Suprapubic skin (tissue), 4 donors: ENCODE results near the gene WNT11. TPM values are rescaled to one million over a fixed set of nuclear protein-coding genes. Genes with fewer than 3 reads are reported as not detected.
A peak's percentile ranks its signal among the peaks of the same experiment; 100 is the strongest.

ENCODE experiments used
- DNase-seq, 2 donors: peaks; one replicate each; pipeline ENCODE4 v3.0.0-alpha.2; 2019; ENCODE audit warnings: low spot score in 2 of 2
- H3K27ac ChIP-seq: fragments of 200-600 bp; sonication (generic); one replicate; pipeline ENCODE4 v1.5.1; 2019
- H3K27me3 ChIP-seq: fragments of 200-600 bp; sonication (generic); one replicate; pipeline ENCODE4 v1.5.1; 2019
- H3K36me3 ChIP-seq: fragments of 200-600 bp; sonication (generic); one replicate; pipeline ENCODE4 v1.5.1; 2019
- H3K4me1 ChIP-seq: fragments of 200-600 bp; sonication (generic); one replicate; pipeline ENCODE4 v1.5.1; 2019
- H3K4me3 ChIP-seq: fragments of 200-600 bp; sonication (generic); one replicate; pipeline ENCODE4 v1.5.1; 2019; ENCODE audit warnings: mild to moderate bottlenecking
- H3K9me3 ChIP-seq: fragments of 200-600 bp; sonication (generic); one replicate; pipeline ENCODE4 v1.5.1; 2019
- CTCF ChIP-seq, 2 donors: fragments of 200-600 bp in 1 of 2; fragments of 450-650 bp in 1 of 2; sonication (generic) in 1 of 2; IDR thresholded peaks; one replicate each; pipeline ENCODE4 v1.5.1; 2016 to 2019; ENCODE audit warnings: antibody characterized with exemption in 2 of 2, mild to moderate bottlenecking in 1 of 2, moderate library complexity in 1 of 2
- EP300 ChIP-seq: sonication (generic); formaldehyde crosslinking; IDR thresholded peaks from one replicate; pipeline ENCODE4 v1.6.1; 2017; ENCODE audit warnings: antibody characterized with exemption
- POLR2A ChIP-seq, 2 donors: fragments of 450-650 bp; IDR thresholded peaks; one replicate each; pipeline ENCODE4 v1.6.1; 2017; ENCODE audit warnings: antibody characterized with exemption in 2 of 2, mild to moderate bottlenecking in 2 of 2, moderate library complexity in 2 of 2
- POLR2AphosphoS5 ChIP-seq, 3 donors: sonication (generic); formaldehyde crosslinking; IDR thresholded peaks; one replicate each; pipeline ENCODE4 v1.6.1; 2017; ENCODE audit warnings: antibody characterized with exemption in 3 of 3
- WGBS: methylation state at CpG from one replicate; pipeline ENCODE4 v1.1.5; 2018; 5-methylcytosine and 5-hydroxymethylcytosine counted together
- total RNA-seq, 4 donors: library from RNA; depleted of rRNA; stranded (reverse); fragments of >200 nt; gene quantifications; one replicate each; pipeline ENCODE4 v1.1.0, GENCODE V29; 2016

Gene WNT11
- total RNA-seq, 4 donors from 2014 or later: 7.8 to 19.5 (median 11.0) TPM

DNA sequence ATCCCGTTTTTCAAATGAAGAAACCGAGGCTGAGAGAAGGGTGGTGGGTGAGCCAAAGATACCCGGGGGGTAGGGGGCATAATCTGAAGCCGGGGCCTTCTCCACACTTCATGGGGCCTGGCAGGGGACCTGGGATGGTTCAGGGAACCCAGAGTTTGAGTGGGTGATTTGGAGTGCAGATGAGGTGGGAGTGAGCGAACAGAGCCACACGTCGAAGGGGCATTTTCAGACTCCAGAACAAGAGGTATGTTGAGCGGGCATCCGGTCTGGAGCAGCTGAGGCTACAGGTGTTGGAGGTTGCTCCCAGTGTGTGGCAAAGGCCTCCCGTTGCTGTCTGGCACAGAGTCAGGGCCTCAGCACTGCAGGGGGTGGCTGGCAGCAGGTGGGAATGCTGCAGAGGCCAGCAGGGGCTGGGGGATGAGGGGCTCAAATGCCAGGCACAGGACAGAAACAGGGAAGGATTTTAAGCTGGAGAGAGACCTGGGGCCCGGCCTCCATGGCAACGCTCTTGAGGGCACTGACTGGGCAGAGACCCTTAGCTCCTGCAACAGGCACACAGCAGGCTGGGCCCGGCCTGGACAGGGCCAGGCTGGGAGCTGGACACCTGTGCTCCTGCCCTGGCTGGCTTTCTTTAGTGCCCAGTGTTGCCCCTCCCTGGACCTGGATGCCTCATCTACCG, 46.2 kb downstream of the WNT11 start:
- Histone ChIP-seq H3K36me3 (no peaks in the 10 kb centered on the region), H3K27ac (no peak overlapping the region), H3K4me1 (peaks cover 6% of the 10 kb centered on the region), H3K9me3 (no peaks in the 10 kb centered on the region), H3K27me3 (no peaks in the 10 kb centered on the region), H3K4me3 (no peak overlapping the region)
- 94% methylated on average over 11 of the region's 14 CpGs for WGBS
- TF ChIP-seq CTCF (IDR thresholded peaks at IDR 0.05): no peak
- no peak for TF ChIP-seq POLR2AphosphoS5 (IDR thresholded peaks at IDR 0.05)
- TF ChIP-seq EP300: no peak
- DNase-seq: no peak

- H3K9me3 ChIP-seq: no peaks in the 10 kb centered on the region
- no peaks in the 10 kb centered on the region for H3K36me3 ChIP-seq
- no peaks in the 10 kb centered on the region for H3K27me3 ChIP-seq
- WGBS: 89% methylated on average over 11 of the region's 14 CpGs
- no peak for TF ChIP-seq POLR2AphosphoS5 (IDR thresholded peaks at IDR 0.05)
- no peak for TF ChIP-seq POLR2A (IDR thresholded peaks at IDR 0.05)
- TF ChIP-seq CTCF (IDR thresholded peaks at IDR 0.05): no peak
- no peak overlapping the region for H3K4me3 ChIP-seq
- H3K27ac ChIP-seq: no peak overlapping the region
- no peak for DNase-seq
- peaks cover 6% of the 10 kb centered on the region for H3K4me1 ChIP-seq
These were observed 46.9 kb downstream of the WNT11 start for GRCh38 chr11:76159303-76159937.

DNA sequence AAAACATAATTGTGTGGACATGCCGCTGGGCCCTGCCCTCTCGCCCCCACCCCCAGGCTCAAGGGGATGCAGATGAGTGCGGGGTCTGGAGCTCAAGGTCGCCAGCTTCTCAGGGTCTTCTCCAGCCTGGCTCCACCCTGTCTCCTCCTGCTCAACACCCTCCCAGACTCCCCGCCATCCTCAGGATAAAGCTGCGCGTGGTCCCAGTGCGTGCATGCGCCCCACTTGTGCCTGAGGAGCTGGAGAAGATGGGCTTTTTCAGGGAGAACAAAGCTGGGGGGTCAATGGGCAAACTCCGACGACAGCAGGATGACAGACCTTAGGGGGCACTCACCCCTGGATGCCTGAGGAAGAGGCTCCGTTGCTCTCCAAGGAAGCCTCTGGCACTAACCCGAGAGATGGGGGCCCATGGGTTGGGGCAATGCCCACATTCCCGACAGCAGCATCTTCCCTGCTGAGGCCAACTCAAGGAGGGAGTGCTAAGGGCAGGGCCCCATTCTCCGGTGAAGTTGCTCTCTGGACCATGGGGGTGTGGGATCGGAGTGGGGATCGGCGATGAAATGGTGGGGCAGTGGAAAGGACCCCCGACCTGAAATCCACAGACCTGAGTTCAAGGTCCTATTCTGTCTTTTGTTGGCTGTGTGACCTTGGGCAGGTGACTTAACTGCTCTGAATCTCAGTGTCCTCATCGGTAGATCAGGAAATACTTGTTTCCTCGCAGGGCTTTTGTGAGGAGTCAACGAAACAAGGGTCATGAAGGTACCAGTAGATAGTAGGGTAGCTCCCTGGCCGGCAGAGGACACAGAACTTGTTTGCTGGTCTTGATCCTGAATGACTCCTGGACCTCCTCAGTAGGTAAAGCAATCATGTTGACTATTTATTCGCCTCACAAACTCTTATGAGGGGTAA, 47.7 kb downstream of the WNT11 start:
- DNase-seq: peak in 1 of 2 donors; percentile 47
- Histone ChIP-seq H3K4me1 (peaks cover 6% of the 10 kb centered on the region), H3K27ac (no peak overlapping the region), H3K27me3 (no peaks in the 10 kb centered on the region), H3K9me3 (no peaks in the 10 kb centered on the region), H3K36me3 (no peaks in the 10 kb centered on the region), H3K4me3 (no peak overlapping the region)
- WGBS: 91% methylated on average over 22 of the region's 24 CpGs
- TF ChIP-seq POLR2AphosphoS5 (IDR thresholded peaks at IDR 0.05): no peak
- TF ChIP-seq EP300: no peak
- no peak for TF ChIP-seq POLR2A (IDR thresholded peaks at IDR 0.05)
- TF ChIP-seq CTCF (IDR thresholded peaks at IDR 0.05): no peak

DNA sequence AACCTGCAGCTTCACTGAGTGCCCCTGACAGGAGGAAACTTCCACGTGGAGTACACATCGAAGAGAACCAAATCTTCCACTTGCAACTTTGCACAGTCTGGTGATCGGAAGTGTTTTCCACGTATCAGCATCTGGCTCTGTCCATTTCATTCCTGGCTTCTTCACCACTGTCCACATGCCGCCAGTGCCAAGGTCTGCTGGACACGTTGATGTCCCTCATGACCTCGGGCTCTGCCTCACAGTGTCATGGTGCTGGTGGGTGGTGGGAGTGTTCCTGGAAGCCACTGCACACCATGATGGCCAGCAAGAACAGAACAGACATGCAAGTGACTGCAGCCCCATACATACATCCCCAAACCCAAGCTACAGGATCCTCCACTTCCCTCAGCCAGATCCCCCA, 48.4 kb downstream of the WNT11 start:
- no peaks in the 10 kb centered on the region for H3K36me3 ChIP-seq
- no peaks in the 10 kb centered on the region for H3K27me3 ChIP-seq
- no peak overlapping the region for H3K4me3 ChIP-seq
- DNase-seq: peak in 1 of 2 donors; percentile 31
- 63% methylated on average over 7 of the region's 7 CpGs for WGBS
- TF ChIP-seq POLR2A (IDR thresholded peaks at IDR 0.05) (no peak), EP300 (no peak), CTCF (IDR thresholded peaks at IDR 0.05) (no peak), POLR2AphosphoS5 (IDR thresholded peaks at IDR 0.05) (no peak)
- H3K9me3 ChIP-seq: no peaks in the 10 kb centered on the region
- peaks cover 6% of the 10 kb centered on the region for H3K4me1 ChIP-seq
- H3K27ac ChIP-seq: no peak overlapping the region

- Histone ChIP-seq H3K4me3 (no peak overlapping the region), H3K27me3 (no peaks in the 10 kb centered on the region), H3K9me3 (no peaks in the 10 kb centered on the region), H3K4me1 (peaks cover 12% of the 10 kb centered on the region), H3K36me3 (no peaks in the 10 kb centered on the region), H3K27ac (no peak overlapping the region)
- peak; percentile 52 to 65 for DNase-seq
- TF ChIP-seq CTCF (IDR thresholded peaks at IDR 0.05) (no peak), POLR2AphosphoS5 (IDR thresholded peaks at IDR 0.05) (no peak), POLR2A (IDR thresholded peaks at IDR 0.05) (no peak), EP300 (no peak)
- 89% methylated on average over 7 of the region's 12 CpGs for WGBS
These were observed 49.3 kb downstream of the WNT11 start for GRCh38 chr11:76156971-76157427.
